GM12892 (cell line): ENCODE results near the gene RBMS1.

Experiments
- POLR2A ChIP-seq: IDR thresholded peaks from 2 replicates; pipeline ENCODE4 v1.6.1; 2011; ENCODE audit warnings: low read depth, low read length, control low read depth
- POLR2AphosphoS5 ChIP-seq: IDR thresholded peaks from 2 replicates; pipeline ENCODE4 v1.6.1; 2011; ENCODE audit warnings: low read depth, low read length, control low read depth
- TAF1 ChIP-seq: IDR thresholded peaks from 2 replicates; pipeline ENCODE4 v1.6.1; 2011; ENCODE audit warnings: low read depth, mild to moderate bottlenecking, control low read depth, low read length, borderline replicate concordance

DNA sequence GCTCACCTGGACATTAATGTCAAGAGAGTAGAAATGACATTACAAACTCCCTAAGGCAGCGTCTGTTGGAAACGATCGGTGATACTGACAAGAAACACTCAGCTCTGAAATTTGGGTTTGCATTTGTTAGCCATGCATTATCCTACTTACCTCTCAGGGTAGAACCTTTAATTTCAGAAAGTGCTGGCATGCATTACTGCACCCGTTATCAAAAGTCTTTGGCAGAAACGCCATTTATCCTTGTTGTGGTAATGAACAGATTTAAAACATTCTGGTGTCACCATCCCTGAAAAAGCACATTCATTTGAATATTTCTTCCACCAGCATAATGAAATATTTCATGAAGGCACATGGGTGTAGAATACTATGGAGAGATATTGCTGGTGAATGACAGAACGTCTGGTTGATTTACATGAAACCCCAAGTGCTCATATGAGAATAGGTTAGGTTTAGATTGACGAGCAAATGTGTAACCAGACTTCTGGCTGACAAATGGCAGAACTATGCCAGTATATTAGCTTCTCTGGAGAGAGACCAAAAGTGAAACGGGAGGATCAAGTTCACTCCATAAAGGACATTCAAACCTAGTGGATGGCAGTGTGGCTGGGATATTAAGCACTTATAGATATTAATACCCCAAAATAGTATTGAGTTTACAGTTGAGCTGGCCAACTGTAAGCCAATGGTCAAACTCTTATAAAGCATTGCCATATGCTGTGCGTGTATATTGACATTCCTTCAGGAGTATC is 240.0 kb downstream of the RBMS1 start:
- TF ChIP-seq POLR2A (no peak), POLR2AphosphoS5 (no peak), TAF1 (no peak)
